Measurements from ENCODE around the gene SPATA31E1.

DNA sequence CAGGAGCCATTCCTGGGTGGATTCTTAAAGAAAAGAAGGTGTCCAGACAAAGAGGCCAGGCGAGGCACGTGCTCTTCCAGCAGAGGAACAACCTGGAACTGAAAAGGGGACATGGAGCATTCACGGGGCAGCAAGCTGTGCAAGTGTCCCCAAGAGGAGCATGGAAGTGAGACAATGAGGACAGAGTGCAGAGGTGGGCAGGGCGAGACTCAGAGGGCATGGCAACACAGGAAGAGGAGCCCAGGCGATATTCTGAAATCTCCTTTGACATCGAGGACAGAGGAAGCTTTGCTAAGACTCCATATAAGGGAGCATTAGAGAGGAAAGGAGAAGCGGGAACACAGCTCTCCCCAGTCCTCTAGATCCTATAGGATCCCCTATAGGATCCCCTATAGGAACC, 29.4 kb upstream of the SPATA31E1 start:
- TF ChIP-seq, protein P1, sequence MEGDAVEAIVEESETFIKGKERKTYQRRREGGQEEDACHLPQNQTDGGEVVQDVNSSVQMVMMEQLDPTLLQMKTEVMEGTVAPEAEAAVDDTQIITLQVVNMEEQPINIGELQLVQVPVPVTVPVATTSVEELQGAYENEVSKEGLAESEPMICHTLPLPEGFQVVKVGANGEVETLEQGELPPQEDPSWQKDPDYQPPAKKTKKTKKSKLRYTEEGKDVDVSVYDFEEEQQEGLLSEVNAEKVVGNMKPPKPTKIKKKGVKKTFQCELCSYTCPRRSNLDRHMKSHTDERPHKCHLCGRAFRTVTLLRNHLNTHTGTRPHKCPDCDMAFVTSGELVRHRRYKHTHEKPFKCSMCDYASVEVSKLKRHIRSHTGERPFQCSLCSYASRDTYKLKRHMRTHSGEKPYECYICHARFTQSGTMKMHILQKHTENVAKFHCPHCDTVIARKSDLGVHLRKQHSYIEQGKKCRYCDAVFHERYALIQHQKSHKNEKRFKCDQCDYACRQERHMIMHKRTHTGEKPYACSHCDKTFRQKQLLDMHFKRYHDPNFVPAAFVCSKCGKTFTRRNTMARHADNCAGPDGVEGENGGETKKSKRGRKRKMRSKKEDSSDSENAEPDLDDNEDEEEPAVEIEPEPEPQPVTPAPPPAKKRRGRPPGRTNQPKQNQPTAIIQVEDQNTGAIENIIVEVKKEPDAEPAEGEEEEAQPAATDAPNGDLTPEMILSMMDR (IDR thresholded peaks at IDR 0.05), result no peak
- TF ChIP-seq POLR2A (IDR thresholded peaks at IDR 0.05) (no peak), POLR2AphosphoS5 (IDR thresholded peaks at IDR 0.05; ENCODE audit: insufficient read depth in 1 of 2, low read depth in 1 of 2) (no peak)
